Activated CD4-positive, CD25-positive, alpha-beta regulatory T cell (primary cell): ENCODE measurements around the gene SAMD4A.

Source experiments
- DNase-seq, 4 experiments: peaks; one replicate each; lab custom pipeline; 2025; lab: John Stamatoyannopoulos, UW

SAMD4A gene, protein sequence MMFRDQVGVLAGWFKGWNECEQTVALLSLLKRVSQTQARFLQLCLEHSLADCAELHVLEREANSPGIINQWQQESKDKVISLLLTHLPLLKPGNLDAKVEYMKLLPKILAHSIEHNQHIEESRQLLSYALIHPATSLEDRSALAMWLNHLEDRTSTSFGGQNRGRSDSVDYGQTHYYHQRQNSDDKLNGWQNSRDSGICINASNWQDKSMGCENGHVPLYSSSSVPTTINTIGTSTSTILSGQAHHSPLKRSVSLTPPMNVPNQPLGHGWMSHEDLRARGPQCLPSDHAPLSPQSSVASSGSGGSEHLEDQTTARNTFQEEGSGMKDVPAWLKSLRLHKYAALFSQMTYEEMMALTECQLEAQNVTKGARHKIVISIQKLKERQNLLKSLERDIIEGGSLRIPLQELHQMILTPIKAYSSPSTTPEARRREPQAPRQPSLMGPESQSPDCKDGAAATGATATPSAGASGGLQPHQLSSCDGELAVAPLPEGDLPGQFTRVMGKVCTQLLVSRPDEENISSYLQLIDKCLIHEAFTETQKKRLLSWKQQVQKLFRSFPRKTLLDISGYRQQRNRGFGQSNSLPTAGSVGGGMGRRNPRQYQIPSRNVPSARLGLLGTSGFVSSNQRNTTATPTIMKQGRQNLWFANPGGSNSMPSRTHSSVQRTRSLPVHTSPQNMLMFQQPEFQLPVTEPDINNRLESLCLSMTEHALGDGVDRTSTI

DNA sequence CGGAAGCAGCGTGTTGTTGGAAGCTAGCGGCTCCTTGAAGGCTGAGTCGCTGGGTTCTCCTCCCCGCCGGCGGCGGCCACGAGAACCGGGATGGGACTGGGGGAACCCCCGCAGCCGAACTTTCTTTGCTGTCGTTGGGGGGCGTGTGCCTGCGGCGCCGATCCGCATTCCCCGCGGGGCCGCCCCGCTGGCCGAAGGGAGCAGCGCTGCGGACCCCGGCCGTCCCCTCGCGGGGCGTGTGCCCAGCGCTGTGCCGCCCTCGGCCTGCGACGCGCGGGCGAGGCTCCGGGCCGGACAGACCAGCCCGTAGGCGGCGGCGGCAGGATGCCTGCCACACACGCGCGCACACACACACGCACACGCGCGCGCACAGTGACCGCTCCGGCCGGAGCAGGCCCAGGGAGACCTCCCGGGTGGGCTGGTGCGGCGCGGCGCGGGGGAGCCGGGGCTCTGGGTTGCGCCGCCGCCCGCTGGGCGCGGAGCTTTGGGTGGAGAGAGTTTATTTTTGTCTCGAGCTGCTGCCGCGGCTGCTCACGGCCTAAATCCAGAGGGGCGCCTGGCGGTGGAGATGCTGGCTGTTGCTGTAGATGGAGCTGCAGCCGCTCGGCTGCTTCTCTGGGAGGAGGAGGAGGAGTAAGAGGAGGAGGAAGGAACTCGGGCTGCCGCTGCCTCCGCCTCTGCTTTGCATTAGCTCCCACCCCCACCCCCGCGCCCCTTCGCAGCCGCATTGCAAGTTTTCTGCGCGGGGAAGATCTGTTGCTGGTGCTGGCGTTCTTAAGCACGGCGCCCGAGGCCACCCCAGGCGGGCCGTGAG lies at the start of gene SAMD4A:
Gene SAMD4A (plus strand): TSS at position 719 of the 814 bp plus-strand sequence. CDS start 789 bp downstream, outside the sequence.
- DNase-seq: peak; percentile 17 to 37 (median 26)

DNA sequence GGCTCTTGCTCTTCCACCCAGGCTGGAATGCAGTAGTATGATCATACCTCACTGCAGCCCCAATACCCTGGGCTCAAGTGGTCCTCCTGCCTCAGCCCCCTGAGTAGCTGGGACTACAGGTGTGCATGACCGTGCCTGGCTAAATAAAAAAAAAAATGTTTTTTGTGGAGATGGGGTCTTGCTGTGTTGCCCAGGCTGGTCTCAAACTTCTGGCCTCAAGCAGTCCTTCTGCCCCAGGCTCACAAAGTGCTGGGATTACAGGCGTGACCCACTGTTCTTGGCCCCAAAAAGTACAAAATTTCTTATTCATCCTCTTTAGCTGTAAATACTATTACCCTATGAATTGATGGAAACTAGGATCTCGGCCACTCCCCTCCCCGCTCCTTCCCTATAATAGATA lies 42.5 kb upstream of the SAMD4A start:
- no peak for DNase-seq

DNA sequence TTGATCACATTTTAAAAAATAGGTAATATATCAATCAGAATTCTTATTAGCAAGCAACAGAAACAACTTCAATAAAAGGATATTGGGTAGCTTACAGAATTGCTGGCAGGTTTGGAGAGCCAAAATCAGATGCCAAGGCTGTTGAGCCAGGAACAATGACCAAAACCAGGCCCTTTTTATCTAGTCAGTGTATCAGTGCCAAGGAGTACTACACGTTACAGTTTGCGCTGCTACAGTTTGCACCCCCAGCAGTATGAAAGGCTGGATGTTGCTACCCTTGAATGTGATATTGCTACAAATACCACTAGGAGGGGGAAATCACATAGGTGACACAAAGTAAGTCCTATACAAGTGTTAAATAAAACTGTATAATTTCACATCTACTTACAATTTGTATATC lies 38.0 kb upstream of the SAMD4A start:
- DNase-seq: no peak

DNA sequence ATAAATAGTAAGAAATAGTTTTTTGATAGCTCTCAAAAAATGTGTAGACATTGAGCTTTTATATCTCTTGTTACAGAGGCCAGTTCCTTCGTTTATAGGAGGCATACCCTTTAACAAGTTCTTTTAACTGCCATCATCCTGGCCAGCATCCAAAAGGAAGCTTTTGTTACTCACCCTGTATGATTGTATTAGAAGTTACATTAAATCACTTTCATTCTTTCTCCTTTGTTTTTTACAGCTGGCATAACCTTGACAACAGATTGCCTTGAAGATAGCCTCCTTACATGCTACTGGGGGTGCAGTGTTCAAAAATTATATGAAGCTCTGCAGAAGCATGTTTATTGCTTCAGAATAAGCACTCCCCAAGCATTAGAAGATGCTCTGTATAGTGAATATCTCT lies 37.1 kb upstream of the SAMD4A start:
- no peak for DNase-seq

DNA sequence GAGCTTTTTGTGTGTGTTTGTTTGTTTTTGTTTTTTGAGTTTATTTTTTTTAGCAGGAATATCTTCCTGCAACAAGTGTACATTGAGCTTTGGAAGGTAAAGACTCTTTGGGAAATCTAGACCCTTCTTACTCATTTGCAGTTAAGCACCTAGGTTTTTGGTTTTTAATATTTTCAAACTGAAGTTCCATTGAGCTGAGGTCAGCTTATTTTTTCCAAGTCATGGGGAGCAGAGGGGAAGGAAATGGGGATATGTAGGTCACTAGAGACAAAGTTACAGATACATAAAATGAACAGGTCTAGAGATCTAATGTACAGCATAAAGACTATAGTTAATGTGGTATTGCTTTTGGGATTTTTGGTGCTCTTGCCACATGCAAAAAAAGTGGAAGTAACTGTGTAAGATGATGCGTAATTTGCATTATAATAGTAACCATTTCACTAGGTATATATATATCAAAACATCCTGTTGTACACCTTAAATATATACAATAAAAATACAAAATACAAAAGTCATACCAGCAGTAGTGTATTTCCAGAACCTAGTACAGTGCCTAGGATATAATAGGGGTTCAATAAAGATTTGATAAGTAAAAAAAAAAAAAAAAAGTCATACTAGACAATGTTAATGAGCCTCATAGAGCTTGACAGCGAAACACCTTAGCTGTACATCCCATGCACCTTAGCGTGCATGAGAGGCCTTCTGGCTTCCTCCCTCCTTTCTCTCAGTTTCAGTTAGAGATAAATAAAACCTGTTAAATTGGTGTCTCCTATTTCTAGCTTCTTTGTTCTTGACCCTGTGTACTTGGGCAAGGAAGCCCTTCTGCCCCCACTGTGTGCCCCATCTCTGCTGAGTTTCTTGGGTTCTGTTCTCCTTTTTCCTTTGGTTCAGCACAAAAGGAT lies 34.6 kb upstream of the SAMD4A start:
- DNase-seq: no peak

DNA sequence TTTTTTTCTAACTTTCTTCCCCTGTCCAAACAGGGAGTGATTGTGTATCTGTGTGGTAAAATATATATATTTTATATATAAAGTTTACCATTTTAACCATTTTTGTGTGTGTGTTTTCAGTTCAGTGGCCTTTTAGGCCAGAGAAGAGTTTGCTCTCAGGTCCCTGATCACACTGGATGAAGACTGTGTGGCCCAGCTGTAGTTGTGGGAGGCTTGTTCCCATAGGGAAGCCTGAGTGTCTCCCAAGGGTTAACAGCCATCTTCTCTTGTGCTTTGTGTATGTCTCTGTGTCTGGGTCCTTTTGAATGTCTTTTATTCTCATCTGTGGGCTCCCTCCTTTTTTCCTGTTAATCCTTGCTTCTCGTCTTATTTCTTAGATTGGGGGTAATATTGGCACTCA lies 33.8 kb upstream of the SAMD4A start:
- DNase-seq: no peak

DNA sequence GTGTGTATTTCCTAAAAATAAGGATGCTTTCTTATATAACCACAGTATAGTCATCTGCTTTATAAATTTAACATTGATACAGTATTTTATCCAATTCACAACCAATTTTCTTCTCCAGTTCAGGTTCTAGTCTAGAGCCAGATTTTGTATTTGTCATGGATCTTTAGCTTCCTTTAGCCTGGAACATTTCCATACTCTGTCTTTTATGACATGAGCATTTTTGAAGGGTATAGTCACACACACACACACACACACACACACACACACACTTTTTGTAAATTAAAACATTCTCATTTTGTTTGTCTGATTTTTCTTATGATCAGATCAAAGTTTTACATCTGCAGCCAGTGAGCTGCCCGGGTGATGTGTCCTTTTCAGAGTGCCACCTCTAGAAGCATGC lies 31.8 kb upstream of the SAMD4A start:
- DNase-seq: no peak

DNA sequence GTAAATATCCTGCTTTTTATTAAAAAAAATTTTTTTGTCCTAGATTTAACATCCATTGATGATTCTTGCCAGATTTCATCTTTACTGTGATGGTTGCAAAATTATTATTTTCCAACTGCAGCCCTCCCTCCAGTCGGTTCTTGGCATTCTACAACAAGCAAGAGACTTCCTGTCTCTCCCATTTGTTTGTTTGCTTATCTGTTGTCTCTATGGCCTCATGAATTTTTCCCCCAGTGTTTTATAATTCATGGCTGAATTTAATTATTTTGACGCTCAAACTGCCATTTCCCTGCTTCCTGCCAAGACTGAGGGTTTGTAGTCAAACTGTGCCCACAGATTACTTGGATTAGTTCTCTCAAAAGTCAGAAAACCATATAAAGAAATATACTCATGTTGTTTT lies 31.3 kb upstream of the SAMD4A start:
- no peak for DNase-seq

DNA sequence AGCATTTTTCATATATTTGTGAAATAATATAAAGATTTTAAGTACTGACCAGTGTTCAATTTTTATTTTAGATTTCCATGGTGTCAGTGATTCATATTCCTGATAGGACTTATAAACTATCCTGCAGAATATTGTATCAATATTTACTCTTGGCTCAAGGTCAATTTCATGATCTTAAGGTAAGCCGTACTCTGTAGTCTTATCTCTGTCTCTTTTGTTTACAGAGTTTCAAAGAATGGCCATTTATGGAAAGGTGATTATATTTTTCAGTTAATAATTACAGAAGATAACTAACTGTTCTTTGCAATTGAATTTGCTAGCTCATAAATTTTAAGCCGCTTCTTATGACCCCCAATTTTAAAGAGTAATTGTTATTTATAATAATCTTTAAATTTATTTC lies 29.3 kb upstream of the SAMD4A start:
- DNase-seq: no peak

DNA sequence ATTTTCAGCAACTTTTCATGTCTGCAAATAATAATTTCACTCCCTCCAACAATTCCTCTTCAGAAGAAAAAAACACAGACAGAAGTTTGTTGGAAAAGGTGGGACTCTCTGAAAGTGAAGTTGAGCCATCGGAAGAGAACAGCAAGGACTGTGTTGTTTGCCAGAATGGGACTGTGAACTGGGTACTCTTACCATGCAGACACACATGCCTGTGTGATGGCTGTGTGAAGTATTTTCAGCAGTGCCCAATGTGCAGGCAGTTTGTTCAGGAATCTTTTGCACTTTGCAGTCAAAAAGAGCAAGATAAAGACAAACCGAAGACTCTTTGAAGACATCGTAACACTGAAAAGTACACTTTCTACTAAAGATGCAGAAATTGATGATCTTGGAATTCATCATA lies 28.9 kb upstream of the SAMD4A start:
- no peak for DNase-seq

DNA sequence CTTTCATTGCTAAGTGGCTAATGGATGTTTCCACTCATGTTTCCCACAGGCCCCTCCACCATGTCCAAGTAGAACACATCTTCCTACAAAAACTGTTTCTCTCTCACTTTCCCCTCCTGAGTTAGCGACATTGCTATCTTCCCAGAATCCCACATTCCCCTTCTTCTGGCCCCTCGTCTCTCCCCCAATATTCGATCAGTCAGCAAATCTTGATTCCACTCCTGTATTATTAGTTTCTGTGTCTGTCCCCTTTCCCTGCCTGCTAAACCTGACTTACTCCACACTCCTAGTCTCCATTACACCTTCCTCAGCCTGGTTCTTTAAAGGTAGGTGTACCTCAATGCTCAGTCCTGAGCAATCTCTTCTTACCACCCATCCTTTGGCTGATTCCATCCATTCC lies 19.3 kb upstream of the SAMD4A start:
- no peak for DNase-seq

DNA sequence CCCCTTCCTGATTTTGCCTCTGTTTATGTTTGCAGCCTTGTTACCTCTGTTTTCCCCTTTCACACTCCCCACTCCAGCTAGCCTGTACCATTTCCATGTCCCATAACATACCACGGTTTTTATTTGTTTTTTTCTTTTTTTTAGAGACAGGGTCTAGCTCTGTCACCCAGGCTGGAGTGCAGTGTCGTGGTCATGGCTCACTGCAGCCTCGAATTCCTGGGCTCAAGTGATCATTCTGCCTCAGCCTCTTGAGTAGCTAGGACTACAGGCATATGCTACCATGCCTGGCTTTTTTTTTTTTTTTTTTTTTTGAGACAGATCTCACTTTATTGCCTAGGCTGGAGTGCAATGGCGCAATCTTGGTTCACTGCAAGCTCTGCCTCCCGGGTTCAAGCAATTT lies 18.4 kb upstream of the SAMD4A start:
- no peak for DNase-seq

DNA sequence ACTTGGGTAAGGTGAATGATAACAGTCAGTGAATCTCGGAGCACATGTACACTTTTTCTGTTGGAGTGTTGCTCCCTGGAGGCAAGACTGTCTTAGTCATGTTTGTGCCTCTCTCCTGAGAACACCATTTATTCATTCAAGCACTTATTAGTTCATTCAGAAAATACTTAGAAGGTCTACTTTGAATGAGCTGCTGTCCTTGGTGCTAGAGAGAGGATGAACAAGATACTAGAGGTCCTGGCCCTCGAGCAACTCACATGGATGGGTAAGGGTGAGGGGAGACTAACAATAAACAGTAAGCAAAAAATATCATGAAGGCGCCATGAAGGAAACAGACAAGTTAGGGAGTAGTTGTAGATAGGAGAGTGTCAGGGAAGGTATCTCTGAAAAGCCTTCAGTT lies 17.1 kb upstream of the SAMD4A start:
- DNase-seq: no peak

DNA sequence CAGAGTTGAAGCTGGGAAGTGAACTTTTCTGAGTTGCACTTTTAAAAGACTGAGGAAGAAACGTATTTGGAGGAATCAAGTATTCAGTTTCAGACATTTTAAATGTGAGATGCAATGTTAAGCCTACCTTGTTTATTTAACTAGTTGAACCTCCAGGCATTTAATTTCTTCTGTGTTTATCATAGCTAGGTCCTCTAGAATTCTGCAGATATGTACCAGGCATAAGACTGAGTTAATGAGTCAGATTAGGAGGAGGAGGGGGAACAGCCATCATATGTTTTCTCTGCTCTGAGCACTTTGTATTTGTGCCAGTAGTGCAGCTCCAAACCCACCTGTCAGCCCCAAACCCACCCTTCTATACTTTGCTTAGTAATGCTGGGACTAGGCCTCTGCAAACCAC lies 16.4 kb upstream of the SAMD4A start:
- no peak for DNase-seq

DNA sequence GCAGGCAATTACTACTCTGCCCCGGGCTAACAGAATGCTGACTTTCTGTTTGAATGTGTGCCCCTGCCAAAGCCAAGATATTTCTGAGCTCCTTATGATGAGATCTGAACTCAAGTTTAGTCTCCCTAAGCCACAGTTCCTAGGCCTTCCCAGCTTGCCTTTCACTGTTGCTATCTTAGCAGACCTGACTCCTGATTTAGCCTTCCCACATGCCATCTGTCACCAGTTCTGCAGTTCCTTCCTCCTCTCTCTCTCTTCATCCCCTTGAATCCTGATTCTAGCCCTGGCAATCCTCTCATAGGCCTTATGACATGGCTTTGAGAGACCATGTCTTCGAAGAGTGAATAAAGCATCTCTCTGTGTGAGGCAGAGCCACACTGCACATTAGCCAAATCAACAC lies 12.5 kb upstream of the SAMD4A start:
- DNase-seq: no peak

DNA sequence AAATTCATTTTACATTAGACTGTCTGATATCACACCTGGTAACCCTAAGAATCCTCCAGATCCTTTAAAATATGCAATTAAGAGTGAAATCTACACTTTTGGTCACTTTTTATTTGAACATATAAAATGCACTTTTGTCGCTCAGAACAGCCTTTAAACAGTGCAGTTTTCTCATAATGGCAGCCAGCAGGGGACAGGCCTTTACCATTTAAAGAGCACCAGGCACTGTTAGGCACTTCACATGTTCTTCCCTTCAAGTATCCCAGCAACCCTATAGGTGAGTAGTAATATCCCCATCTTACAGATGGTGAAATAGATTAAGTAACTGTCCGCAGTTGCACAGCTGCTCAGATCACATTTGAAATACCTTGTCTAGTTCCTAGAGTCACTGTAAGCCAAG lies 11.3 kb upstream of the SAMD4A start:
- DNase-seq: no peak

DNA sequence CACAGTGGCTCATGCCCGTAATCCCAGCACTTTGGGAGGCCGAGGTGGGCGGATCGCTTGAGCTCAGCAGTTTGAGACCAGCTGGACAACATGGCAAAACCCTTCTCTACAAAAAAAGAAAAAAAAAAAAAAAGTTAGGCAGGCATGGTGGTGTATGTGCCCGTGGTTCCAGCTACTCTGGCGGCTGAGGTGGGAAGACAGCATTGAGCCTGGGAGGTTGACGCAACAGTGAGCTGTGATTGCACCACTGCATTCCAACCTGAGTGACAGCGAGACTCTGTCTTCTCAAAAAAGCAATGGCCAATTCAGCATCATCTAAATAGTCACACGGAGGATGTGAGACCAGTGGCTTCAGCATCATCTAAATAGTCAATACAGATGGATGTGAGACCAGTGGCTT lies 10.4 kb upstream of the SAMD4A start:
- DNase-seq: no peak

DNA sequence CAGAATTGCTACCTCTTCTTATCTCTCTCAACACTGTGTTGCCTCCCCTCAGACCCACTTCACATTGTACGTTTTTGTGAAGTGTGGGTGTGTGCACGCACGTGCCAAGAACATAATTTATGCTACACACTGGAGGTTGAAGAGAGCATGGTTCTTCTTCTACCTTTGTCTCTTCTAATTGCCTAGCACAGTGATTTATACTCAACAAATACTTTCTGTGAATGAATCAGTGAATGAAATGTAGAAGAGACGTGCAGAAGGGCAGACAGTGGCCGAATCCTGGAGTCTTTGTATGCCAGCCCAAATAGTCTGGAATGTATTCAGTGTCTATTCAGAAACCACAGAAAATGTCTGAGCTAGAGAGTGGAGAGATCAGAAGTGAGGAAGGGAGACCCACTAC lies 4.6 kb upstream of the SAMD4A start:
- no peak for DNase-seq

DNA sequence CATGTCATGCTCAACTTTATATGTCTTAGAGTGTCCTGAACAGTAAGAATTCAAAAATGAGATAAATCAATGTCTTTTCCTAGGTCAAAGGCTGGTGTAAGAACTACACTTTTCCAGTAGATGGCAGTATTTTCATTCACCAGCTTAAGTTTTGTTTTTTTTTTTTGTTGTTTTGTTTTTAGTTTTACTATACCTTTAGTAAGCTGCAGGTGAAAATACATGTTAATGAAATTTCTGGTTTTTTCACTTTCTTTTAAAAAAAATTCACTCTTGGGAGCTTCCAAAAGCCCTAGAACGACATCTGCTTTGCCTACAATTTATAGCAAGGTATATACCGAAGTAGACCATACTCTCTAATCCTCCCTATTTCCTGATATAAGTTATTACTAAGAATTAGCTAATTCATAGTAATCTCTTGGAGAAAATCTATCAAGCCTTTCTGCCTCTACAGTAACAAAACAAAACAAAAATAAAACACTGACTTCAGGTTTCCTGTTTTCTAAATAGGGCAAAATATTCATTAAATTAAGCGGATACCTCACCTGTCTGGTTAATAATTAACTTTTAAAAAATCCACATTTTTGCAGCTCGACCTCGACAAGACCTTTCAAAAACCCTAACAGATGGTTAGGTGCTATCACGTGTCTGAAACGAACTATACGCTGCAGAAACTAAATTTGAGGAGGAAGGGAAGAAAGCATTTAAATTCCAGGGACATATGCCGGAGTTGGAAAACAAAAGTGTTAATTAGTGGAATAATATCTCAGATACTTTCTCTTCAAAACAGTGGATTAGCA lies 2.7 kb upstream of the SAMD4A start:
- DNase-seq: no peak

DNA sequence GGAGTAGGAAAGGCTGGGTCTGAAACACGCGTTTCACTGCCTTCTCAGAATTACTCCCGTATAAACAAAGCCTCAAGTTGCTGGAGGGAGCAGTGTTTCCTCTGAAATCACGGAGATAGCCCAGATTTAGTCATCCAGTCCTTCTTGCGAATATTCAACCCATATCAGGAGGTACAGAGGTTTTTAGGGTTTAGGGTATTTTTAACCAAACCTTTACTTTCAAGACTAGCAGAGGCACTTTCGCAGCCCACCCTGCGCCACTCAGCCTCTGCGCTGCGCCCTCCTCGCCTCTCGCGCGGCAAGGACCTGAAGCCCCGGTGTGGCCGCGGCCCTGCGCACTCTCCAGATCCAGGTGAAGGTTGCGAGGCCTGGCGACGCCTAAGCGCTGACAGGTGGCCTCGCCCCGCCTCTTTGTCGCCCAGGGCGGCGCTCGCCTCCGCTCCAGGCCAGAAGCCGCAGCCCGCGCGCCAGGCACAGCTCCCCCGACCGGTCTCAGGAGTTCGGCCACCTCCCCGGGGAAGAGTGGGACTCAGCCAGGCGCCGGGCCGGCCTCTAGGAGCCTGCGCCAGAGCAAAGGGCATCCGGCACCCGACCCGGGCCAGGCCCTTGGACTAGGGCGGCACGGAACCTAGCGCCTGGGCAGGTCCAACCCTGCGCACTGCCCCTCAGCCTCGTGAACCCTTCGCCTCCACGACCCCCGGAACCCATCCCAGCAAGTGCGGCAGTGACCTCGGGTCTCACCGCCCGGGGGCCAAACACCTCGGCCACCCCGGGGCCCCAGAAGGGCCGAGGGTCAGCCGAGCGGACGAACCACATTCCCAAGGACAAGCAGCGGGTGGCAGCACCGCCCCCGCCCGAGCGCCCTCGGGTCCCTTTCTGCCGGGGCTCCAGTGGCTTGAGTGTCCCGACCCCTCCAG lies 1.8 kb upstream of the SAMD4A start:
- DNase-seq: peak; percentile 20 to 40 (median 34)
